HG02610 (cell line): Measurements from ENCODE around the gene GRK2.
A peak's percentile ranks its signal among the peaks of the same experiment; 100 is the strongest.

Experiments used
- ATAC-seq: cut with Tn5 transposase; IDR thresholded peaks from one replicate; pipeline ENCODE4 v1.9.1; 2021; ENCODE audit warnings: mild to moderate bottlenecking, moderate library complexity; ENCODE audit not compliant: unreplicated experiment

The GRK2 gene

DNA sequence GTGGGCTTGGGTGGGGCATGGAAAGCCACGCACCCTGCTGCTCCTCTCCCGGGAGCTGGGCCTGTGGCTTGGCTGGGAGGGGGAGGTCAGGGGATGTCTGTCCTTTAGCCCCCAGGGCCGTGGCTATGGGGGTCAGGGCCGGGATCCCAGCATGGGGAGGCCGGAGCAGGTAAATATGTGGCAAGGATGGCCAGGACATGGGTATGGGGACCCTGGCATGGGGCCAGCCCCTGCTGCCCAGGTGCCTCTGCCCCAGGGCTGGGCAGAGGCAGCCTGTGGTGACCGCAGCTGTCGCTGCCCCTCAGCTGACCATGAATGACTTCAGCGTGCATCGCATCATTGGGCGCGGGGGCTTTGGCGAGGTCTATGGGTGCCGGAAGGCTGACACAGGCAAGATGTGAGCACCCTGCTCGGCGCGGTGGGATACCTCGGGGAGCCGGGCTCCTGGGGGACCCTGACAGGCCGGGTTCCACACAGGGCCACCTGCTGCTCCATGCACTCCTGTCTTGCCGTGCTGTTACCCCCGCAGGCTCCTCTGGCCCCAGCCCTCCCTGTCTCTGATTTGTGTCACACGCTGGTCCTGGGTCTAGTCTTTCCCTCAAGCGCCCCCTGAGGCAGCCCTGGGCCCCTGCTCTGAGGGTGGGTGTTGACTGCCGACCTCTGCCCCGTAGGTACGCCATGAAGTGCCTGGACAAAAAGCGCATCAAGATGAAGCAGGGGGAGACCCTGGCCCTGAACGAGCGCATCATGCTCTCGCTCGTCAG is 14.7 kb downstream of the GRK2 start:
- ATAC-seq = no peak

- ATAC-seq = no peak
These were observed 15.4 kb downstream of the GRK2 start for GRCh38 chr11:67281552-67282150.

GRCh38 chr11:67282155-67282875 is 16.0 kb downstream of the GRK2 start:
- no peak for ATAC-seq

DNA sequence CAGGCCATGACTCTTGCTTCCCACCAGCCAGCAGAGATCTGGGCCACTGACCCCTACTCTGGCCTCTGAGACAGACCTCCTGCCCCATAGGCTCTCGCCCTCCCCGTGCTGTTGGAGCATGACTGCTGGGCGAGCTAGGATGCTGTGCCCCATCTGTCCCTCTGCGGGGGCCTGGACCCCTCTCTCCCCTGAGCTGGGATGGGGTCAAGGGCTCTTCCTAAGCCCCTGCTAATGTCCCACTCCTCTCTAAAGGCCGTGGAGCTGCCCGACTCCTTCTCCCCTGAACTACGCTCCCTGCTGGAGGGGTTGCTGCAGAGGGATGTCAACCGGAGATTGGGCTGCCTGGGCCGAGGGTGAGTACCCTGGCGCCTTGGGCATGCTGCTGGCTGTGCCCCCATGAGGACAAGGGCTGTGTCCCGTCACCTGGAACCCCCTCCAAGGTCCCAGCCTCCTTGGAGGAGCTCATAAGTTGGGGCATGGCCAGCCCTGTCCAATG is 16.7 kb downstream of the GRK2 start:
- ATAC-seq = no peak

DNA sequence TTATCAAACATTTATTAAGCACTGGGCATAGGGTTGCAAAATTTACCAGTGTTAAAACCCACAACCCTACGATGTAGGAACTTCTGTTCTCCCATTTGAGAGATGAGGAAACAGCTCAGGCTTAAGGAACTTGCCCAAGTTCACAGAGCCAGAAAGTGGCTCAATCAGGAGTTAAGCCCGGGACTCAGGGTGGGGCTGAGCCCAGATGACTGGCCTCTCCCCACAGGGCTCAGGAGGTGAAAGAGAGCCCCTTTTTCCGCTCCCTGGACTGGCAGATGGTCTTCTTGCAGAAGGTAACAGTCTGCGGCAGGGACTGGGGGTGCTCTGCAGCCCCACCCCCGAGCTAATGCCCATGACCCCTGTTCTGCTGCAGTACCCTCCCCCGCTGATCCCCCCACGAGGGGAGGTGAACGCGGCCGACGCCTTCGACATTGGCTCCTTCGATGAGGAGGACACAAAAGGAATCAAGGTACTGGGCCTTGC is 17.2 kb downstream of the GRK2 start:
- ATAC-seq = no peak

DNA sequence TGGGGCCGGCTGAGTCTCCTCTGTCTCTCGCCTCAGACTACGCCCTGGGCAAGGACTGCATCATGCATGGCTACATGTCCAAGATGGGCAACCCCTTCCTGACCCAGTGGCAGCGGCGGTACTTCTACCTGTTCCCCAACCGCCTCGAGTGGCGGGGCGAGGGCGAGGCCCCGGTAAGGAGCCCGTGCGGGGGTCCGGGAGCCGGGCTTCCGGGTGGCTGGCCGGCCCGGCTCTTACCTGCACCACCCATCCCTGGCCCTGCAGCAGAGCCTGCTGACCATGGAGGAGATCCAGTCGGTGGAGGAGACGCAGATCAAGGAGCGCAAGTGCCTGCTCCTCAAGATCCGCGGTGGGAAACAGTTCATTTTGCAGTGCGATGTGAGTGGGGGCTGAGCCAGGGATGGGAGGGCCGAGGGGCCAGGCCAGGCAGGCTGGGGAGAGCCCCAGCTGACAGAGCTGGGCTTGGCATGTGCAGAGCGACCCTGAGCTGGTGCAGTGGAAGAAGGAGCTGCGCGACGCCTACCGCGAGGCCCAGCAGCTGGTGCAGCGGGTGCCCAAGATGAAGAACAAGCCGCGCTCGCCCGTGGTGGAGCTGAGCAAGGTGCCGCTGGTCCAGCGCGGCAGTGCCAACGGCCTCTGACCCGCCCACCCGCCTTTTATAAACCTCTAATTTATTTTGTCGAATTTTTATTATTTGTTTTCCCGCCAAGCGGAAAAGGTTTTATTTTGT is 18.7 kb downstream of the GRK2 start:
- ATAC-seq = no peak

DNA sequence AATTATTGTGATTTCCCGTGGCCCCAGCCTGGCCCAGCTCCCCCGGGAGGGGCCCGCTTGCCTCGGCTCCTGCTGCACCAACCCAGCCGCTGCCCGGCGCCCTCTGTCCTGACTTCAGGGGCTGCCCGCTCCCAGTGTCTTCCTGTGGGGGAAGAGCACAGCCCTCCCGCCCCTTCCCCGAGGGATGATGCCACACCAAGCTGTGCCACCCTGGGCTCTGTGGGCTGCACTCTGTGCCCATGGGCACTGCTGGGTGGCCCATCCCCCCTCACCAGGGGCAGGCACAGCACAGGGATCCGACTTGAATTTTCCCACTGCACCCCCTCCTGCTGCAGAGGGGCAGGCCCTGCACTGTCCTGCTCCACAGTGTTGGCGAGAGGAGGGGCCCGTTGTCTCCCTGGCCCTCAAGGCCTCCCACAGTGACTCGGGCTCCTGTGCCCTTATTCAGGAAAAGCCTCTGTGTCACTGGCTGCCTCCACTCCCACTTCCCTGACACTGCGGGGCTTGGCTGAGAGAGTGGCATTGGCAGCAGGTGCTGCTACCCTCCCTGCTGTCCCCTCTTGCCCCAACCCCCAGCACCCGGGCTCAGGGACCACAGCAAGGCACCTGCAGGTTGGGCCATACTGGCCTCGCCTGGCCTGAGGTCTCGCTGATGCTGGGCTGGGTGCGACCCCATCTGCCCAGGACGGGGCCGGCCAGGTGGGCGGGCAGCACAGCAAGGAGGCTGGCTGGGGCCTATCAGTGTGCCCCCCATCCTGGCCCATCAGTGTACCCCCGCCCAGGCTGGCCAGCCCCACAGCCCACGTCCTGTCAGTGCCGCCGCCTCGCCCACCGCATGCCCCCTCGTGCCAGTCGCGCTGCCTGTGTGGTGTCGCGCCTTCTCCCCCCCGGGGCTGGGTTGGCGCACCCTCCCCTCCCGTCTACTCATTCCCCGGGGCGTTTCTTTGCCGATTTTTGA is 19.5 kb downstream of the GRK2 start:
- no peak for ATAC-seq

- no peak for ATAC-seq
These were observed 20.5 kb downstream of the GRK2 start for GRCh38 chr11:67286621-67287333.

GRCh38 chr11:67287355-67288197 is 21.3 kb downstream of the GRK2 start:
- ATAC-seq = no peak

- ATAC-seq = peak; percentile 1
These were observed 21.9 kb downstream of the GRK2 start for GRCh38 chr11:67288198-67288451.

DNA sequence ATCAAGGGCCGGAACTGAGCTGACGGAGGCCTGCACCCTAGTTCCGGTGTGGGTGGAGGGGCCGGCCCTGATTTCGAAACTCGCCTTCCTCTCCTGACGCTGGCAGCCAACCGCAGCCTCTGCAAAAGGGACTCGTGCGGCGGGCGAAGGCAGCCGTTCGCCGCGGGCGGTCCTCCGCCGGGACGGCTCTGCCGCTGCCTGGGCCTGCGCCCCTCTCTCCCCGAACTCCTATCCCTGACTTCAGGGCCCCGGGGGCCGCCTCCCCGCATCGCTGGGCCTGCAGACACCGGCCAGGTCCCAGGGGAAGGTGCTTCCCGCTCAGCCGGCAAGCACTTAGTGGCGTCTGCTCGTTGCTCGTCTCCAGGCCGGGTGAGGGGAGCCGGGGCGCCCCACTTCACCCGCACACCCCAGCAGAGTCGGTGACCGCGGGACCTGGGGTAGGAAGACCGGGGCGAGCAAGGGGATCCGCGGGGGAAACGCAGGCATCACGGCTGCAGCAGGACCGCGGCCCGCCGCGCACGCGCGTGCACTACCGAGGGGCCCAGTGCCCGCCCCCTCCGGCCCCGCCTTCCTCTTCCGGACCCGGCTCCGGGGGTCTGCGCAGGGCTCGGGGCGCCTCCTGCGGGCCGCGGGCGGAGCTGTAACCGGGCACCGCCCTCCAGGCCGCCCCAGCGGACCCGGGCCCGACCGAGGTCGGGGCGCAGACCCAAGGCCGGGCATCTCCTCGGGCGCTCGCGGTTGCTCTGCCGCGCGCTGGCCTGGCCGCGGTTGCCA is 22.4 kb downstream of the GRK2 start:
- ATAC-seq = peak; percentile 60

GRCh38 chr11:67289226-67289650 is 23.0 kb downstream of the GRK2 start, which contains the start of gene ANKRD13D:
TSS of gene ANKRD13D (plus strand) at chr11:67289303. CDS start at chr11:67289461, 158 bp downstream.
- no peak for ATAC-seq

GRCh38 chr11:67289651-67290479 is 23.6 kb downstream of the GRK2 start:
- no peak for ATAC-seq

GRCh38 chr11:67290801-67291200 is 24.5 kb downstream of the GRK2 start:
- no peak for ATAC-seq

- ATAC-seq = no peak
These were observed 25.5 kb downstream of the GRK2 start for GRCh38 chr11:67291481-67292381.

DNA sequence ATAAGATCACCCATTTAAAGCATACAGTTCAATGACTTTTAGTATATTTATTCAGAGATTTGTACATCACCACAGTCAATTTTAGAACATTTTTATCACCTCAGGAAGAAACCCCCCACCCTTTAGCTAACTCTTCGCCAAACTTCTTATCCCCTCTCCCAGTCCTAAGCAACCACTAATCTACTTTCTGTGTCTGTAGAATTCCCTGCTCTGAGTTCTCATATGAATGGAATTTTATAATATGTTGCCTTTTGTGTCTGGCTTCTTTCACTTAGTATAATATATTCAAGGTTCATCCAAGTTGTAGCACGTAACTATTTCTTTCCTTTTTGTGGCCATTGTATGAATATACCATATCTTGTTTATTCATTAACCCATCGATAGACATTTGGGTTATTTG is 26.4 kb downstream of the GRK2 start:
- no peak for ATAC-seq
